ENCODE data around the gene THADA.

Gene THADA

DNA sequence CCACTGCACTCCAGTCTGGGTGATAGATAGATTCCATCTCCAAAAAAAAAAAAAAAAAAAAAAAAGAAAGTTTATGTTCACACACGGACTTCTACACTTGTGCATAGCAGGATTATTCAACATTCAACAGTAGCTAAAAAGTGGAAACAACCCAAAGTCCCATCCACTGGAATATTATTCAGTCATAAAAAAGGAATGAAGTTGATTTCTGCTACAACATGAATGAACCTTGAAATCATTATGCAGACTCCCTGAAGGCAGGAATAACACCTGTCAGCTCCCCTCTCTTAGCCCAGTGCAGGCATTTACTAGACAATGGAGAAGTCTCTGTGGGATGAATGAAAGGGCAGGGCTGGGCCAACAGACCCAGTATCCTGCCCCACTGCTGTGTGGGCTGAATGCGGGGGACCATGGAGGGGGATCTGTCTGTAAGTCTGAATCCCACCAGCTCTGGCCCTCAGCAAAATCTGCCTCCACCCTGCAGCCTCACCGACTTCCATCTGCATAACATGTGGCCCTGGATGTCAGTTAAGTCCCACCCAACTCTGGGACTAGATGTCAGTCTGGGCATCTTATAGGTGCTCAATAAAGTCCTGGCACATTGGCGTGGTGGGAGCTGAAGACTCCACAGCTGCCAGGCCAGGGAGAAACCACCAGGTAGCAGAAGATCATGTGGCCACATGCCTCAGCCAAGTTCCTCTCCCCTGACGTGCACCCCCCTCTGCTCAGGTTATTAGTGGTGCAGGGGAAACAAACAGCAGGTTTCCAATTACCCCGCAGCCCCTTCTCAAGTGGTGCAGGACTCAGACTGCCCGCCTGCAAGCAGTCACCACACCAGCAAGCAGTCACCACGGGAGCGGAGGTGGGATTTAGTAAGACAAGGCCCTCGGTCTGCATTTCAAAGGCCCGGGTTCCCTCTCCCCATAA lies 378.3 kb downstream of the THADA start:
- FAIRE-seq = no peak

DNA sequence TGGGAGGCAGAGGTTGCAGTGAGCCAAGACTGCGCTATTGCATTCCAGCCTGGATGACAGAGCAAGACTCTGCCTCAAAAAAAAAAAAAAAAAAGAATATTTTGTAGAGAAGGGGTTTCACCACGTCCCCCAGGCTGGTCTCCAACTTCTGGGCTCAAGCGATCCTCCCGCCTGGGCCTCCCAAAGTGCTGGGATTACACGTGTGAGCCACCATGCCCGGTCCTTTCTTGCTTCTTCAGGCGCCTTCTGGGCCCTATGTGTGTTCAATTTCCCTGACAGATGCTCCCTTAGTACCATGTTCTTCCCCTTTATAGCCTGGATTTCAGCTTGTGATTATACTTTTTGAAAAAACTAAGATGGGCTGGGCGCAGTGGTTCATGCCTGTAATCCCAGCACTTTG lies 379.2 kb downstream of the THADA start:
- FAIRE-seq = no peak

DNA sequence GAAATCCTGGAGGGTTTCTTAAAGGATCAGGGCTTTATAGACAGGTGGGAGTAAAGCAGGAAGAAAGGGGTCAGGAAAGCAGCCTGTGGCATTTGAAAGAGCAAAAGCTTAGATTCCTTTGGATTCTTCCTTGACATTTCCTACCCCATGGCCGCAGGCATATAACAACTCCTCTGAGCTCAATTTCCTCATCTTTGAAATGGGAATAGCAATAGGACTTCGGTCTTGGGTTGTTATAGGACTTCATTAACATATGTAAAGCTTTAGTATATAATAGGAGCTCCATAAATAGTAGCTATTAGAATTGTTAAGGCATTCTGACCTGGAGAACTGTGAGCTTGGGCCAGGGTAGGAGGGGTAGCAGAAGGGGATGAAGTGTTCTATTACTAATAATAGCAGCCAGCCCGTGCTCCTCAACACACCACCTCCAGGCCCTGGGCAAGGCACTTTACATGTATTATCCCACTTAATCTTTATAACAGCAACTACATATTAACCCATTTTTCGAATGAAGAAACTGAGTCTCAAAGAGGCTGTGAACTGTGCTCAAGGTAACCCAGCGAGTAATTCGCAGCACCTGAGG lies 380.1 kb downstream of the THADA start:
- no peak for FAIRE-seq

DNA sequence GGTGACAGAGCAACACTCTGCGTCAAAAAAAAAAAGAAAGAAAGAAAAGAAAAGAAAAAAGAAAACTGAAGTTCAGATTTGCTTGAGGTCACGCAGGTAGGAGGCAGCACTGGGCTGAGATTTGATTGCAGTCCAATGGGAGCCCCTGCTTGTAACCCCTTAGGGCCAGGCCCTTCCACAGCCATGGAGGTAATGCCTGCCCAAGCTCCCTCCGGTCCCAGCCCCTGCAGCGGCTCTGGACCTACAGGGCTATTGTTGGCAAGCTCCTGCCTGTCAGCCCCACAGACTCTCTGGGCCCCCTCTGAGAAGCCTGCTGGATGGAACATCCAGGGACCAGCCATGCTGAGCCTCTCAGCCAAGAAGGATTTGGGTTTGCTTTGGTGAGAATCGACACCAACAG lies 381.6 kb downstream of the THADA start:
- no peak for FAIRE-seq

DNA sequence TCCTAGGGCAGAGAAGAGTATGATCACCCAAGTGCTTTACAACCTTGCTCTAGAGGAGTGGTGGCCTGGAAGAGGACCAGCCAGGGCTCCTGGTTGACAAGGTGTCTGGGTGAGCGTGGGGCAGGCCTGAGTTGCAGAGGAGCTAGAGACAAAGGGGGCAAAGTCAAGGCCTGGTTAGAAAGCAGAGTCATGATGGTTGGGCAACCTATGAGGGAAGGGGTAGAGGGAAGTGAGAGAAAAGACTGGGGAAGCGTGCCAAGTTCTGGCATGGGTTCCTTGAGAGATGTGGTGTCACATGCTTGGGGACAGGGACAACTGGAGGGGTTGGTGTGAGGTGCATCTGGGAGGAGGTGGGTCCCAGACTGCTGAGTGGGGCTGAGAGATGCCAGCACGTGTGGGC lies 382.9 kb downstream of the THADA start:
- FAIRE-seq = no peak

DNA sequence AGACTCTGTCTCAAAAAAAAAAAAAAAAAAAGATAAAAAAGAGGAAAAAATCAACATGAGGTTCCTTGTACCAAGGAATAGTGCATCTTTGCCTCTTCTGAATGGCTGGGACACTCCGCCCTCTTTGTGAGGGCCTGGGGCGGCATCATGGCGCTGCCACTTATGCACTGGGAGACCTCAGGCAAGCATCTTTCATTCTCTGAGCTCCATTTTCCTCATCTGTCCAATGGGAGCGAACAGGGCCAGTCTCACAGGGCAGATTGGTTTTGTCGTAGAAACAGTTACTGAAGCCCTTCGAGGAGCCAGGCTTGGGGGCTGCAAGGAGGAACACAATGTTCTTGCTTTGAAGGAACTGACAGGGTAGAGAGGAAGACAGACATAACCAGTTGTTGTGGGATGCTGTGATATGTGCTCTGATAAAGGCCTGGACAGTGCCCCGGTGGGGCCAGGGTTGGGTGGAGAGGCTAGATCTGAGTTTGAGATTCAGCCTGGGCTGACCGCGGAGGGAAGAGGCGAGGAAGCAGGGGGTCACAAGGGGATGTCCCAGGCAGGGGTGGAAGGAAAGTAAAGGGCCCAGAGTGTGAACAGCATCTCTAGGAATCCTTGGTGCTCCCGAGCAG lies 383.5 kb downstream of the THADA start:
- FAIRE-seq = no peak

DNA sequence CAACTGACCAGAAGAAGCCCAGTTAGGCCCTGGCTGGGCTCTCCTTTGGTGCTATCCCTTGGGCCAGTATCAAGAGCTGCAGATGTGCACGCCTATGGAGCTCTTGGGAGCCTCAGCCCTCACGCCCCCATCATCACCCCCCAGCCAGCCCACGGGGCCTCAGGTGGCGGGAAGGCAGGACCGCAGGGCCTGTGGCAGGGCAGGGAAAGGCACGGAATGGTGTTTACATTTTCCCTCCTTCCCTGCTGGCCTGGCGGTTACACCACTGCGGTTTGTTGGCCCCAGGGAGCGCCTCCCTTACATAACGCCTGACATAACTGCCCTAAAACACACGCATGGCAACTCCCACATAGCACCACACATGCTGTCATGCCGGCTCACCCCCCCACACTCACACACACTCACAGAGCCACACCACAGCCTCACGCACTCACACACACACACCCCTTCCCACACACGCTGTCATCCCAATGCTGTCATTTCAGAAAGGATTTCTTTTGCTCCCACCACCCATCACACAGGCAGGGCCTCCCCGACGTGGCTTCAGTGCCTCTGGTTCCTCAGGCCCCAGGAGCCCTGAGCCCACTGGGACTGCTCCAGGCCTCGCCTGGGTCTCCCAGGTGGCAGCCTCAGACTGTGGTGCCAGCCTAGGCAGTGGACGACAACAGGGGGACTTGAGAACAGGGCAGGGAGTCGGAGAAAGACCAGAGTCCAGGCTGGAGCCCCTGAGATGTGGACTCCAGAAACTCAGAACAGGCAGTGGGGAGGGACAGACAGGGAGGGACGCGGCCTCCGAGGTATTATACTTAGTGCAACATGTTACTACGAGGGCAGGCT lies 385.2 kb downstream of the THADA start:
- no peak for FAIRE-seq

DNA sequence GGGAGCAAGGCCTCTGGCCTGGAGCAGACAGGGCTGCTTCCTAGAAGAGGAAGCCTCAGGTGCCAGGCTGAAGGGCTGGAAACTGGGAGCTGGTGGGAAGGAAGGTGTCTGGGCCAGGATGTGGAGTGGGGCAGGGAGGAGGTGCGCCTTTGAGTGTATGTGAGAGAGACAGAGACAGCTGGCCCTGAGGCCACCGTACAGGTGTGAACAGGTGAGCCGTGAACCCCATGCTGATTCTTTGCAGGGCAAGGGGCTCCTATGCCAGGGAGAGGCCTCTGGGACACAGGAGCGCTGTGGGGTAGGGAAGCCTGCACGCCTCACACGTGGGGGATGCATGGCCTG lies 385.7 kb downstream of the THADA start:
- FAIRE-seq = no peak

DNA sequence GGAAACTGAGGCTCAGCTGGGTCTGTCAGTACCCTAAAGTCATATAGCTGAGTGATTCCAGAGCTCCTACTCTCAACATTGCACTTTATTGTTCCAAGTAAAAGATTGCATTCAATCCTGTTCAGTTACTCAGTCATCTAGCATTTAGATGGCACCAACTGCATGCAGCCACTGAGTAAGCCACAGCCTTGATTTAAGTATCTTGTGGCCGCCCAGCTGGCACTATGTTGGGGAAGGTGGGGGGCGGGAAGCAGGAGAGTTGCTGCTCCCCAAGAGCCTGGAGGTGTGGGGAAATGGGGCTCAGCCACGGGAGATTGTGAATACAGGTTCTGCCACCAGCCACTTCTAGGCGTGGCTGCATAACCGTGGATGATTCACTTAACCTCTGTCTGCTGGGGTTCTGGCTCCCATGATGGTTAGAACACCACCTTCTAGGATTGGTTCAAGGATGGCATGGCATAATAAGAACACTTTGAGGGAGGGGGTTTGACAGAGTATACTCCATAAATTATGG lies 386.6 kb downstream of the THADA start:
- FAIRE-seq = no peak

DNA sequence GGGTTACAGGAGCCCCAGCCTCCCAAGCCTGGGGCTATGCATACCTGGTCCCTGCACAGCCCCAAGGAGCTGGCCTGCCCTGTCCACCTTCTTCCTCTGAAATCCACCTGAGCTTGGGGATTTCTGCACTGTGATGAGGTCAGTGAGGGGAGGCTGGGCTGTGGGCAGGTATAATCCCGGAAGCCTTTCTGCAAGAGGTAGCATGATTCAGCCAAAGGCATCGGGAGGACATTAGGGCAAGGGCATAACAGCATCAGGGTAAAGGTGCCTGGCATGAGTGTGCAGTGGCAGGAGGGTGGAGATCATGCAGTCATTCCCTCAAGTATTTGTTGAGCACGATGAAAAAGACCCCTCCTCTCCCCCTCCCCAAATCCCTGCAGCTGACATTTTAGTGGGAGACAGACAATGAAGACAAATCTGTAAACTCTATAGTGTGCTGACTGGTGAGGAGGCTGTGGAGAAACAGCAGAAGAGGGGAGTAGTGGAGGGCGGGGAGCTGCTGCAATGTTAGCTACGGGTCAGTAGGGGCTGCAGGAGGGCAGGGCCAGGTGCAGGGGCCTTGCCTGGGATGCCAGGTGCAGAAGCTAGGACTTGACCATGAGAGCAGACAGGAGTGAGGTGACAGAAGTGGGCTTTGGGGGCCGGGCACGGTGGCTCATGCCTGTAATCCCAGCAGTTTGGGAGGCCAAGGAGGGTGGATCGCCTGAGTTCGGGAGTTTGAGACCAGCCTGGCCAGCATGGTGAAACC lies 388.1 kb downstream of the THADA start:
- FAIRE-seq = no peak

DNA sequence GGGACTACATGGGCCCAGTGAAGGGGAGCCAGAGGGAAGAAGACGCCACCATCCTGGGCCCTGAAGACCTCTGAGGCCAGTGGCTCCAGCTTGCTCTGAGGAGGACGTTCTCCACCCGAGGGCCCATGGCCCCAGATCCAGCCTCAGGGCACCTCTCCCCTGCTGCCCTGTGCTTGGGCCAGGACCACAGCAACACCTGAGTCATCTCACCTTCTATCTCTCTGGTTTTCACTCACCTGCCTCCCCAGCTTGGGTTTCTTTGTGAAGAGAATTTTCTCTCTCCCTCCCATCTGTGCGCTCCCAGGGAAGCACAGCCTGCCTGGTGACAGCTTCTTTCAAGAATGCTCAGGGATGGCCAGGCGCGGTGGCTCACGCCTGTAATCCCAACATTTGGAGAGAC lies 389.2 kb downstream of the THADA start:
- FAIRE-seq = no peak

DNA sequence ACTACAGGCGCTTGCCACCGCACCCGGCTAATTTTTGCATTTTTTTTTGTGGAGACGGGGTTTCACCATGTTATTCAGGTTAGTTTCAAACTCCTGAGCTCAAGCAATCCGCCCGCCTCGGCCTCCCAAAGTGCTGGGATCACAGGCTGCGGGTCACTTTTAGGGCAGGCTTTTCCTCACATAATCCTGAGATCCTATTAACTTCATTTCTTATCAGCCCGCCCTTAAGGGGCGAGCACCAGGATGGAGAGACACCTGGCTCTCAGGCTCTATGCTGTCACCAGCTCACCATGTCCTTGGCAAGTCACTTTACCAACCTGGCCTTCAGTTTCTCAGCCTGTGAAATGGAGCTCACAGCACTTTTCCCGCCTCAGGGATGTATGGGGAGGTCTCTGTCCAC lies 392.5 kb downstream of the THADA start:
- FAIRE-seq = no peak

DNA sequence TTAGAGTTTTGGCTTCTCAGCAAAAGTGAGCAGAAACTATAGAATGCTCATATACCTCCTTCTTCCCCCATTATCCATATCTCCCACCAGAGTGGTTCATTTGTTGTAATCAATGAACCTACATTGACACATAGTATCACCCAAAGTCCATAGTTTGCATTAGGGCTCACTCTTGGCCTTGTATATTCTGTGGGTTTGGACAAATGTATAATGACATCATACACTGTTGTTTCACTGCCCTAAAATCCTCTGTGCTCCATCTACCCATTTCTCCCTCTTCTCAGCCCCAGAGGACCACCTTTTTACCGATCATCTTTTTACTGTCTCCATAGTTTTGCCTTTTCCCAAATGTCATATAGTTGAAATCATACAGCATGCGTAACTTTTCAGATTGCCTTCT lies 393.5 kb downstream of the THADA start:
- FAIRE-seq = no peak

DNA sequence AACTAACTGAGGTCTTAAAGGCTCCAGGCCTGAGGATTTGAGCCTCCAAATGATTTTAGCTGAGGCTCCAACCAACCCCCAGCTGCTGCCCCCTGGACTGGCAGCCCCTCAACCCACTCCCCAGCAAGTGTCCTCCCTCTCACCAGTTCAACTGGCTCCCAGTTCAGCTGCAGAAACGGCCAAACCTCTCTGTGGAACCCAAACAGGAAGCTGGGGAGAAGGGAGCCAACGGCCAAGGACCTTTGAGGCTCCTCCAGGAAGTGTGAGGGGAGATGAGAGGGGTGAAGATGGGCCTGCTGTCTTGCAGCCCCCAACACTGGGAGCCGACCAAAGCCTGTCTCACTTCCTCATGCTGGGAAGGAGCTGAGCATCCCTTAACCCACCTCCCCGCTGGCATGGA lies 394.3 kb downstream of the THADA start:
- FAIRE-seq = no peak

DNA sequence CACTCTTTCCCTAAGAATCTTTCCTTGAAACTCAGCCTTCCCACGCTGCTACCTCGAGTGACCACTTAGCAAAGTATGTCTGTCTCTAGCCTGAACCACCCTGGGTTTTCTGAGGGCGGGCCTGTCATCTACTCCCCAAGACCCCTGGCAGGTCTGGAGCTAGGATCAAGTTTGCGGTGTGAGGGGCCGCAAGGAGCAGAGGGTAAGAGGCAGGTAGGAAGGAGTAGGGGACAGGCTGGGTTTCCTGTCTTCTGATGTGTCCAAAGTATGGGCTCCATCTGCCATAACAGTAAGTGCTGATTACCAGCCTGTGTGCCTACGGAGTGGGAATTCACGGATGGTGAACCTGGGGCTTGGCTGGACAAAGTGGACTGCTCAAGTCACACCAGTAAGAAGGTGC lies 394.8 kb downstream of the THADA start:
- FAIRE-seq = no peak

DNA sequence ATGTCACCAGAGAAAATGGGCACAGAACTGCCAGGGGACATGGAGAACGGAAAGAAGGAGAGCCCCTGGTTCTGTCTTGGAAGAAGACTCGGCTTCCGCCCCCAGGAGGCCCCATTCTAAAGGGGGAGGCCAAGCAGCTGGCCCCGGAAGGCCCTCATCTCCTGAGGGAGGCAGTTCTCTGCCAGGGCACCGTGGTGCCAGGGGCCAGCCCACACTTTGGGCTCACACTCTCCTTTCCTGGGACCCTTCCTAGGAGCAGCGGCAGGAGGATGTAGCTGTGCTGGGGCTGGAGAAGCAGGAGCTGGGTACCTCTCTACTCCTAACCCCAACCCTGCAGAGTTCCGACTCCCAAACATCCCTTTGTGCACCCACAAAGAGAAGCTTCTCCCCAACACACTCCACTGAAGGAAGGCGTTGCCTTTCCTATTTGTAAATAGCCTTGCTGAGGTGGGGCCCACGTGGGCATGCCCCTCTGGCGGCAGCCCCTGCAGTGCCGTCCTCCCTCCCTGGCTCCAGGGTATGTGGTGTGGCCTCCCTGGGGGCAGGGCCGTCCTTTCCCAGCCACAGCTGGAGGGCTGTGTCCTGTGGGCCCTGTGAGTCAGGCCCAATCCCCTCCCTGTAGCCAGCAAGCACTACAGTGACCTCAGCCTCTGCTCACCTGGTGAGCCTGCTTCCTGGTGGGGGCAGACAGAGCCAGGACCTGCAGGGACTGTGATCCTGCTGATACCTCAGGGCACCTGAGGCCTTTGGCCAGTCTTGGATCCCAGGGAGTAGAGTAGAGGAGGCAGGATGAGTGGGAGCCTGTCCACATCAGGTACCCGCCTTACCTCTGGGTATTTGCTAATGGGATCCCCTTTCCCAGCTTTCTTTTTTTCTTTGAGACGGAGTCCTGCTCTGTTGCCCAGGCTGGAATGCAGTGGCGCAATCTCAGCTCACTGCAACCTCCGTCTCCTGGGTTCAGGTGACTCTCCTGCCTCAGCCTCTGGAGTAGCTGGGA lies 396.0 kb downstream of the THADA start:
- FAIRE-seq = no peak

DNA sequence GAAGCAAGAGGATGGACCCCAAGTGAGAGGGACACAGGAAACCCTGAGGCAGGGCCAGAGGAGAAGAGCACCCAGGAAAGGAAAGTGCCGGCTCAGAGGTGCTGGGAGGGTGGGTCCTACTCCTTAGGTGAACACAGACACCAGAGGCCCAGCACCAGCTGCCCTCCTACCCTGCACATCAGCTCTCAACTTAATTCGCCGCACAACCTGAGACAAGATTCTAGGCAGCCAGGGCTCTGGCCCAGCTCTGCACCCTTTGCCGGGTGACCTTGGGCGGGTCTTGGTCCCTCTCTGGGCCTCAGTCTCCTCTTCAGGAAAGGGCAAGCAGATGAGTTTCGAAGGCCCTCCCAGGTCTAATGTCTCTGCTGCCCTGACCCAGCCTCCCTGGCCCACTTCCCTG lies 397.6 kb downstream of the THADA start:
- FAIRE-seq = no peak

DNA sequence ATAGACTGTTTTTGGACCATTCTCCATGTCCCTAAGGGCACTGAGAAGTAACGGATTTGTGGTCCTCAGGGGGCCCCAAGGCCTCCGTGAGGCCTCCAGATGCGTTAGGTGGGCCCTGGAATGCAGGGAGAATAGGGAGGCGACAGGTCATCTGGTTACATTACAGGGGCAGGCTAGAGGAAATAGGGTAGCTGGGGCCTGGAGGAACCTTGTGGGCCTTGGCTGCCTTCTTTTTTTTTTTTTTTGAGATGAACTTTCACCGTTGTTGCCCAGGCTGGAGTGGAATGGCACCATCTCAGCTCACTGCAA lies 398.3 kb downstream of the THADA start:
- FAIRE-seq = no peak

DNA sequence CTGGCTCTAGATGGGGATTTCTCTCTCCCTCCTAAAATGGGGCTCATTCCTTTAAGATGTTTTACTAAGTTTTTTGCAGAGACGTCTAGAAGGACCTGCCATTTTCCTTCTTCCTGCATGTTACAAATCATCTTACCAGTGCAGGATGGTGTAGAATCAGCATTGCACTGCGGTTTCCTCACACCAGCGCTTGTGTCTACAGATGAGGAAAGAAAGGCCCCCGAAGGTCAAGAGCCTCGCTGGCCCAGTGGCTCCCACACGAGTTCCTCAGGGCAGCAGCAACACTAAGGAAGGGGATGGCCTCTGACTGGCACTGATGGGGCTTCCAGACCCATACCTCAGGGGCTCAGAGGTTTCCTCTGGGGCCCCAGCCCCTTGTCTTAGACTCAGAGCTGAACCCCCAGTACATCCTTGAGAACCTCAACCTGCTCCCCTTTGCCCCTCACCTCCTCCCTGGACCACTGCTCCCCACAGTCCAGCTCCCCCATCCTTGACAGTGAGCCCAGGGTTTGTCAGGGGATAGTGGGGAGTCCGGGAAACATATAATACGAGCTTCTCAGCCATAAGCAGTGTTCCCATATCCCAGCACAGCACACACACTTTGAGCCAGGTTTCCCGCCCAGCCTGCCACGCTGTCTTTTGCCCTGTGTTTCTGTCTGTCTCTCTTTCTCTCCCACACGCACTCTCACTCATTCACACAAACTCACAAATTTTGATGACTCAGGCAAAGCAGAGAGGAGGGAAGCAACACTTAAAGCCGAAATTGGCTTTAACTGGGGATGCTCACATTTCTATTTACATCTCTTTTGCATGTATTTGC lies 398.9 kb downstream of the THADA start:
- no peak for FAIRE-seq

Data from colon (tissue), 2 donors.